Kidney (tissue), 14 donors: ENCODE results near the gene IGFALS. TPM values are rescaled to one million over a fixed set of nuclear protein-coding genes. Genes with fewer than 3 reads are reported as not detected.

Experiments
- DNase-seq, 5 donors: peaks; one replicate each; pipeline ENCODE4 v3.0.0-alpha.2; 2013 to 2020
- FAIRE-seq: peaks from 2 replicates; lab custom pipeline; 2012; peaks lifted over from hg19 to GRCh38; lab: Jason Lieb, UNC
- H3K27ac ChIP-seq, 2 donors: one replicate each; pipeline ENCODE4 v1.7.0; 2013; ENCODE audit warnings: low read depth in 2 of 2, low read length in 2 of 2, inconsistent platforms in 1 of 2
- H3K27me3 ChIP-seq: one replicate; pipeline ENCODE4 v1.7.1; 2013; ENCODE audit warnings: low read length, inconsistent platforms; ENCODE audit not compliant: control insufficient read depth, insufficient read depth
- H3K36me3 ChIP-seq, 3 donors: one replicate each; pipeline versions ENCODE4 v1.7.0 to v1.7.1; 2013; ENCODE audit warnings: low read length in 3 of 3, control low read depth in 1 of 3, inconsistent platforms in 1 of 3; ENCODE audit not compliant: insufficient read depth in 3 of 3, control insufficient read depth in 2 of 3
- H3K4me1 ChIP-seq, 3 donors: one replicate each; pipeline versions ENCODE4 v1.7.0 to v1.7.1; 2013; ENCODE audit warnings: low read length in 3 of 3, inconsistent platforms in 1 of 3, low read depth in 1 of 3; ENCODE audit not compliant: control insufficient read depth in 2 of 3, insufficient read depth in 2 of 3
- H3K4me3 ChIP-seq, 3 donors: one replicate each; pipeline versions ENCODE4 v1.7.0 to v1.8.1; 2013; ENCODE audit warnings: low read length in 3 of 3, control low read depth in 1 of 3, inconsistent platforms in 1 of 3
- H3K9ac ChIP-seq, 3 donors: one replicate each; pipeline versions ENCODE4 v1.7.0 to v1.7.1; 2013; ENCODE audit warnings: low read length in 3 of 3, control low read depth in 1 of 3, inconsistent platforms in 1 of 3
- H3K9me3 ChIP-seq, 3 donors: one replicate each; pipeline versions ENCODE4 v1.7.0 to v1.7.1; 2013; ENCODE audit warnings: low read length in 3 of 3, control low read depth in 1 of 3, inconsistent platforms in 1 of 3; ENCODE audit not compliant: control insufficient read depth in 2 of 3, insufficient read depth in 1 of 3
- intact Hi-C: fragments of 100-400 bp; cut with DNase I; formaldehyde crosslinking; loops from one replicate; pipeline ENCODE4 v1.11.1; 2022
- polyA plus RNA-seq: library from polyadenylated mRNA; stranded (reverse); fragments of 350-450 nt; fragmentation: Illumina TruSeq; extraction: RNeasy Lipid Tissue Mini Kit (QIAGEN cat#74804); gene quantifications from one replicate; pipeline ENCODE4 v1.2.3, GENCODE V29; 2014; ENCODE audit warnings: low read depth, low replicate concordance; ENCODE audit not compliant: insufficient read depth
- total RNA-seq: library from RNA; stranded (reverse); fragmentation: NEBNext Ultra II Directional; extraction: Animal tissue kit (Norgen Biotek cat#: 25700); gene quantifications from one replicate; pipeline ENCODE4 v1.2.1, GENCODE V29; 2021
- TF ChIP-seq, protein P1 (sequence below): IDR thresholded peaks from 3 replicates; pipeline ENCODE4 v1.5.1; 2012; ENCODE audit warnings: mild to moderate bottlenecking, moderate library complexity, borderline replicate concordance; ENCODE audit not compliant: insufficient read depth; ENCODE audit errors: extremely low read depth
- donor health status: control.
- donor health status: control.
- donor health status: control.
- donor health status: control.
- donor health status: control.
- donor health status: DM: yes; HTN: yes; CAD: no.
- donor health status: Normal renal cell carcinoma (clear cell type).

The IGFALS gene
- total and polyA plus RNA-seq, 2 donors from 2014 or later: 1.4 to 2.9 TPM

DNA sequence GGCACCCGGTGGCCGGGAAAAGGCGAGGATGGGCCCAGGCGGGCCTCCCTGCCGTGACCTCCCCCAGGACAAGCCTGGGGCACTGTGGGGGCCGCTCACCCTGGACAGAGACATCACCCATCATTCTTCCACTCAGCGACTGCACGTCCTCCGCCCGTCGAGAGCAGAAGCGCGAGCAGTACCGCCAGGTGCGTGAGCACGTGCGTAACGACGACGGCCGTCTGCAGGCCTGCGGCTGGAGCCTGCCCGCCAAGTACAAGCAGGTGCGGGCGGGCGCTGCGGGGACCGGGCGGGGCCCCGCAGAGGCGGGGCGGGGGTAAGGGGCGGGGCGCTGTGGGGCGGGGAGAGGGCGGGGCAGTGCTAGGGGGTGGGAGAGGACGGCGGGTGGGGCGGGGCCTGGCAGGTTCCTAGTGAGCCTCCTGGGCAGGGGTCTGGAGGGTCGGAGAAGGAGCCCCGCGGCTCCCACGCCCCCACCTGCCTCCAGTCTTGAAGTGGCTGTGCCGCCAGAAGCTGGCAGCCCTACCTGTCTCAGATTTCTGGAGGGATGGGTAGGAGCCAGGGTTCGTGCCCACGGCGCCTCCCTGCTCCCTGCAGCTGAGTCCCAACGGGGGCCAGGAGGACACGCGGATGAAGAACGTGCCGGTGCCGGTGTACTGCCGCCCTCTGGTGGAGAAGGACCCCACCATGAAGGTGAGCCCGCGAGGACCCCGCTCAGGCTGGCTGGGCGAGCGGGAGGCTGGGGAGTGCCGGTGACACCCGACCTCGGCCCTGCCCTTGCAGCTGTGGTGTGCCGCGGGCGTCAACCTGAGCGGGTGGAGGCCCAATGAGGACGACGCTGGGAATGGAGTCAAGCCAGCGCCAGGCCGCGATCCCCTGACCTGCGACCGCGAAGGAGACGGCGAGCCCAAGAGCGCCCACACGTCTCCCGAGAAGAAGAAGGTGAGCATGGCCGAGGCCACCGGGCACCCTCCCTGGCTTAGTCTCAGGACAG, 29.7 kb downstream of the IGFALS start:
- Histone ChIP-seq H3K36me3 (peaks cover 0 to 14% (median 10%) of the 10 kb centered on the region in 3 donors), H3K27ac (no peak overlapping the region), H3K27me3 (no peaks in the 10 kb centered on the region), H3K4me1 (no peaks in the 10 kb centered on the region), H3K9me3 (no peaks in the 10 kb centered on the region), H3K9ac (no peak overlapping the region), H3K4me3 (no peak overlapping the region)
- DNase-seq: peak in 4 of 5 donors; percentile 67 to 85 (median 78)
- intact Hi-C loops: no loop called here
- TF ChIP-seq, protein P1, sequence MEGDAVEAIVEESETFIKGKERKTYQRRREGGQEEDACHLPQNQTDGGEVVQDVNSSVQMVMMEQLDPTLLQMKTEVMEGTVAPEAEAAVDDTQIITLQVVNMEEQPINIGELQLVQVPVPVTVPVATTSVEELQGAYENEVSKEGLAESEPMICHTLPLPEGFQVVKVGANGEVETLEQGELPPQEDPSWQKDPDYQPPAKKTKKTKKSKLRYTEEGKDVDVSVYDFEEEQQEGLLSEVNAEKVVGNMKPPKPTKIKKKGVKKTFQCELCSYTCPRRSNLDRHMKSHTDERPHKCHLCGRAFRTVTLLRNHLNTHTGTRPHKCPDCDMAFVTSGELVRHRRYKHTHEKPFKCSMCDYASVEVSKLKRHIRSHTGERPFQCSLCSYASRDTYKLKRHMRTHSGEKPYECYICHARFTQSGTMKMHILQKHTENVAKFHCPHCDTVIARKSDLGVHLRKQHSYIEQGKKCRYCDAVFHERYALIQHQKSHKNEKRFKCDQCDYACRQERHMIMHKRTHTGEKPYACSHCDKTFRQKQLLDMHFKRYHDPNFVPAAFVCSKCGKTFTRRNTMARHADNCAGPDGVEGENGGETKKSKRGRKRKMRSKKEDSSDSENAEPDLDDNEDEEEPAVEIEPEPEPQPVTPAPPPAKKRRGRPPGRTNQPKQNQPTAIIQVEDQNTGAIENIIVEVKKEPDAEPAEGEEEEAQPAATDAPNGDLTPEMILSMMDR: no peak
- no peak for FAIRE-seq

DNA sequence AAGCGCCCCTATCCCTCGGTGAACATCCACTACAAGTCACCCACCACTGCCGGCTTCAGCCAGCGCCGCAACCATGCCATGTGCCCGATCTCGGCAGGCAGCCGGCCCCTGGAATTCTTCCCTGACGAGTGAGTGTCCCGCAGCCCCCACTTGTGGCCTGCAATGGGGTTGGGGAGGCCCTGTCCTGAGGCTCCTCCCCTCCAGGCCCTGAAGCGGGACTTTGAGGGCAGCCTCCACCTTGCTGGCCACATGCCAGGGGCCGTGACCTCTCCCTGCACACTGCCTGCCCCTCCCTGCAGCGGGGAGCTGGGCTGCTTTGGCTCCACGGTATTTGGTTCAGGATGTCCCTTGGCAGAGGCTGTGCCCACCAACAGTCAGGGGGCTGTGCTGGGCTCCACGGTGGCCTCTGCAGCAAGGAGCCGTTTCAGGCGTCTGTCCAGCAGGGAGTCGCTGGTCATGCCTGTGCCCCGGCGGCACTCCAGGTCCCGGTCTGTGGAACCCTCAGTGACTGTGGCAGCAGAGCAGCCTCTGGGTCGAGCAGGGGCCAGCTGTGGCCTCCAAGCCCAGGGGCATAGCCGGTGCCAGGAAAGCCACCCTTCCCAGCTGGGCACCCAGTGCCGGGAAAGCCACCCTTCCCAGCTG, 30.5 kb downstream of the IGFALS start:
- no peaks in the 10 kb centered on the region for H3K4me1 ChIP-seq
- H3K27ac ChIP-seq: no peak overlapping the region
- TF ChIP-seq, protein P1: no peak
- no peaks in the 10 kb centered on the region for H3K27me3 ChIP-seq
- intact Hi-C loops: no loop called here
- H3K9ac ChIP-seq: no peak overlapping the region
- H3K9me3 ChIP-seq: no peaks in the 10 kb centered on the region
- peaks cover 0 to 14% (median 10%) of the 10 kb centered on the region in 3 donors for H3K36me3 ChIP-seq
- no peak for FAIRE-seq
- no peak overlapping the region for H3K4me3 ChIP-seq
- peak in 3 of 5 donors; percentile 11 to 66 (median 36) for DNase-seq

DNA sequence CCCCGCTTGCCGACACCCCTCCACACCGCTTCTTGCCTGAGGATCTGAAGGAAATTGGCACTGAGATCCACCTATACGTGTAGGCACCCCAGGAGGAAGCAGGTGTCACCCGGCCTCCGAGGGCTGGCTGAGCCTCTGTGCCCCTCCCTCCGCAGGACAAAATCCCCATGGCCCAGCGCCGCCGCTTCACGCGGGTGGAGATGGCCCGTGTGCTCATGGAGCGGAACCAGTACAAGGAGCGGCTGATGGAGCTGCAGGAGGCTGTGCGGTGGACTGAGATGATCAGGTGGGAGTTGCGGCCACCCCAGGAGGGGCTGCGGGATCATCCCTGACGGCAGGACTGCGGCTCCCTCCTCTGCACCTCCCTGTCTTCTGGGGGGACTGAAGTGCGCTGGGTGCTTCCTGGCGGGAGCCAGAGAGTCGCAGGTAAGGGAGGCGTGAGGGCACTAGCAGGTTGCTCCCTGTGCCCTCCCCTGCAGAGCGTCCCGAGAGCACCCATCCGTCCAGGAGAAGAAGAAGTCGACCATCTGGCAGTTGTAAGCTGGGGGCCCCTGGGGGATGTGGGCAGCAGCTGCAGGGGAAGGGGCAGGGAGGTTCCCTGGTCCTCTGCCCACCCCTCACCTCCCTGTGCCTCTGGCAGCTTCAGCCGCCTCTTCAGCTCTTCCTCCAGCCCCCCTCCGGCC, 31.2 kb downstream of the IGFALS start:
- no peak overlapping the region for H3K9ac ChIP-seq
- no peaks in the 10 kb centered on the region for H3K4me1 ChIP-seq
- H3K27ac ChIP-seq: no peak overlapping the region
- TF ChIP-seq, protein P1: no peak
- peak in 4 of 5 donors; percentile 4 to 52 (median 27) for DNase-seq
- intact Hi-C loops: no loop called here
- peaks cover 0 to 14% (median 9%) of the 10 kb centered on the region in 3 donors for H3K36me3 ChIP-seq
- no peak for FAIRE-seq
- no peaks in the 10 kb centered on the region for H3K27me3 ChIP-seq
- H3K4me3 ChIP-seq: no peak overlapping the region
- no peaks in the 10 kb centered on the region for H3K9me3 ChIP-seq
